Naive thymus-derived CD4-positive, alpha-beta T cell (primary cell): ENCODE measurements around the gene GPRC5C. TPM values are rescaled to one million over a fixed set of nuclear protein-coding genes. Genes with fewer than 3 reads are reported as not detected.
A peak's percentile ranks its signal among the peaks of the same experiment; 100 is the strongest.

Experiments used
- ATAC-seq: fragments of 150-1000 bp; cut with Tn5 transposase; 2 replicates; pipeline ENCODE4 v1.10.0; 2021; ENCODE audit warnings: mild to moderate bottlenecking, moderate library complexity
- CTCF ChIA-PET: fragments of 350-600 bp; sonication (Branson Sonifier 250); formaldehyde crosslinking; loops from one replicate; lab custom pipeline; 2021; ENCODE audit warnings: antibody characterized with exemption; lab: Charles Lee
- POLR2A ChIA-PET: fragments of 350-600 bp; sonication (Branson Sonifier 250); formaldehyde crosslinking; loops from one replicate; lab custom pipeline; 2021; ENCODE audit warnings: antibody characterized with exemption, inconsistent platforms; lab: Charles Lee
- DNase-seq, 9 donors: peaks; one replicate each; pipeline versions ENCODE4 v3.0.0 to v3.0.0-alpha.2; 2020 to 2022; ENCODE audit warnings: mixed read lengths in 1 of 9
- H3K27ac ChIP-seq: one replicate; pipeline ENCODE4 v1.7.0; 2013; ENCODE audit warnings: mild to moderate bottlenecking, low read depth, low read length, moderate library complexity
- H3K27me3 ChIP-seq, 2 donors: one replicate each; pipeline ENCODE4 v1.7.0; 2013; ENCODE audit warnings: low read length in 2 of 2, mild to moderate bottlenecking in 2 of 2, moderate library complexity in 2 of 2; ENCODE audit not compliant: control insufficient read depth in 2 of 2, insufficient read depth in 2 of 2
- H3K36me3 ChIP-seq, 3 experiments: 1 replicate in 2 of 3; 2 replicates in 1 of 3; pipeline ENCODE4 v1.7.0; 2013; ENCODE audit warnings: low read length in 3 of 3, mild to moderate bottlenecking in 3 of 3, moderate library complexity in 1 of 3; ENCODE audit not compliant: insufficient read depth in 3 of 3, control insufficient read depth in 2 of 3
- H3K4me1 ChIP-seq, 2 donors: one replicate each; pipeline ENCODE4 v1.7.0; 2013; ENCODE audit warnings: low read length in 2 of 2, mild to moderate bottlenecking in 2 of 2, moderate library complexity in 1 of 2; ENCODE audit not compliant: control insufficient read depth in 2 of 2, insufficient read depth in 2 of 2
- H3K4me3 ChIP-seq: 2 replicates; pipeline ENCODE4 v1.7.0; 2013; ENCODE audit warnings: mild to moderate bottlenecking, low read length
- H3K9me3 ChIP-seq, 3 experiments: 1 replicate in 2 of 3; 2 replicates in 1 of 3; pipeline ENCODE4 v1.7.0; 2013; ENCODE audit warnings: low read length in 3 of 3; ENCODE audit not compliant: control insufficient read depth in 2 of 3
- H3K27ac Mint-ChIP-seq, 9 donors: one replicate each; pipeline ENCODE4 v1.8.0; 2020 to 2022; ENCODE audit warnings: mixed read lengths in 9 of 9, mild to moderate bottlenecking in 8 of 9, moderate library complexity in 5 of 9, inconsistent platforms in 2 of 9
- H3K27me3 Mint-ChIP-seq, 5 donors: one replicate each; pipeline ENCODE4 v1.8.0; 2021 to 2022; ENCODE audit warnings: mixed read lengths in 5 of 5, mild to moderate bottlenecking in 1 of 5
- H3K36me3 Mint-ChIP-seq, 5 donors: one replicate each; pipeline ENCODE4 v1.8.0; 2020 to 2022; ENCODE audit warnings: mixed read lengths in 5 of 5, mild to moderate bottlenecking in 3 of 5, inconsistent platforms in 1 of 5
- H3K4me1 Mint-ChIP-seq, 7 donors: one replicate each; pipeline ENCODE4 v1.8.0; 2020 to 2022; ENCODE audit warnings: mixed read lengths in 7 of 7, mild to moderate bottlenecking in 3 of 7, inconsistent platforms in 1 of 7
- H3K4me3 Mint-ChIP-seq, 10 donors: one replicate each; pipeline ENCODE4 v1.8.0; 2020 to 2022; ENCODE audit warnings: mild to moderate bottlenecking in 10 of 10, mixed read lengths in 10 of 10, moderate library complexity in 6 of 10, inconsistent platforms in 2 of 10
- H3K9me3 Mint-ChIP-seq, 11 donors: one replicate each; pipeline ENCODE4 v1.8.0; 2020 to 2022; ENCODE audit warnings: mixed read lengths in 11 of 11, mild to moderate bottlenecking in 4 of 11, inconsistent platforms in 1 of 11, moderate library complexity in 1 of 11
- intact Hi-C, 2 donors: fragments of 100-400 bp; cut with micrococcal nuclease; formaldehyde crosslinking; loops; one replicate each; pipeline ENCODE4 v1.15.1; 2023
- polyA plus RNA-seq, 2 donors: library from polyadenylated mRNA; unstranded; fragments of 300-500 nt; fragmentation: Illumina TruSeq; gene quantifications; one replicate each; pipeline ENCODE4 v1.2.3, GENCODE V29; 2021
- total RNA-seq, 6 experiments: library from RNA in 5 of 6; stranded (reverse) in 5 of 6; gene quantifications; 1 replicate in 5 of 6; 2 replicates in 1 of 6; pipeline ENCODE4 v1.2.3 and lab custom pipeline; 2021 to 2026

The GPRC5C gene
- total RNA-seq (1 to 10 TPM in 1 of 5 experiments, under 1 TPM in 2, not detected in 2; 0.13 to 1.9 (median 0.29) TPM), polyA plus RNA-seq (not detected), total RNA-seq (lab: John Stamatoyannopoulos, UW) (0.40 reads per million)

- peak in 1 of 9 donors; percentile 64 for DNase-seq
- H3K27me3 ChIP-seq, result peaks cover 5 to 13% of the 10 kb centered on the region in 2 donors
- Mint-ChIP-seq H3K27me3 (peaks cover 31 to 77% (median 51%) of the 10 kb centered on the region in 5 donors), H3K4me1 (peaks cover 0 to 18% (median 5%) of the 10 kb centered on the region in 7 donors), H3K27ac (peak within 1 kb of the TSS in 1 of 9 donors; percentile 29), H3K4me3 (peak within 1 kb of the TSS in 9 of 10 donors; percentile 7 to 77 (median 61)), H3K9me3 (peaks cover 0 to 7% (median 1%) of the 10 kb centered on the region in 11 donors), H3K36me3 (no peaks in the 10 kb centered on the region)
- H3K27ac ChIP-seq, result no peak within 1 kb of the TSS
- CTCF ChIA-PET, result no interaction called here
- H3K4me1 ChIP-seq, result peaks cover 0 to 6% of the 10 kb centered on the region in 2 donors
- H3K36me3 ChIP-seq, result no peaks in the 10 kb centered on the region
- intact Hi-C loops, result loop anchor here in 1 of 2 donors (10.0 kb wide), 1 partner anchor 63 kb away; no protein-coding TSS in a partner anchor
- ATAC-seq, result peak; percentile 68
- H3K4me3 ChIP-seq, result peak within 1 kb of the TSS; percentile 47
- no peaks in the 10 kb centered on the region for H3K9me3 ChIP-seq
- POLR2A ChIA-PET, result no interaction called here
Measured at GRCh38 chr17:74431568-74432423, at the start of gene GPRC5C. TSS of gene GPRC5C (plus strand) at chr17:74432088. CDS start at chr17:74439777, 7,689 bp downstream.

- Mint-ChIP-seq H3K27ac (no peak overlapping the region), H3K27me3 (peaks cover 0 to 10% (median 0%) of the 10 kb centered on the region in 5 donors), H3K9me3 (no peaks in the 10 kb centered on the region), H3K36me3 (no peaks in the 10 kb centered on the region), H3K4me3 (no peak overlapping the region), H3K4me1 (peaks cover 0 to 7% (median 0%) of the 10 kb centered on the region in 7 donors)
- Histone ChIP-seq H3K4me3 (no peak overlapping the region), H3K4me1 (peaks cover 8 to 10% of the 10 kb centered on the region in 2 donors), H3K27ac (no peak overlapping the region), H3K36me3 (no peaks in the 10 kb centered on the region), H3K9me3 (no peaks in the 10 kb centered on the region), H3K27me3 (no peaks in the 10 kb centered on the region)
- CTCF ChIA-PET, result interaction anchor here (1.0 kb wide), 1 partner anchor 9 kb away, joined by 3 read pairs; no protein-coding TSS in a partner anchor
- ATAC-seq (no peak), DNase-seq (no peak)
- intact Hi-C loops, result no loop called here
- POLR2A ChIA-PET, result no interaction called here
Measured at GRCh38 chr17:74383141-74383540, 48.7 kb upstream of the GPRC5C start.

GRCh38 chr17:74385201-74385600 is 46.7 kb upstream of the GPRC5C start:
- DNase-seq (no peak), ATAC-seq (no peak)
- CTCF ChIA-PET, result interaction anchor here (1.0 kb wide), 1 partner anchor 17 kb away, joined by 4 read pairs; no protein-coding TSS in a partner anchor
- Mint-ChIP-seq H3K27me3 (peaks cover 0 to 13% (median 2%) of the 10 kb centered on the region in 5 donors), H3K36me3 (no peaks in the 10 kb centered on the region), H3K27ac (no peak overlapping the region), H3K4me3 (no peak overlapping the region), H3K4me1 (peaks cover 0 to 4% (median 0%) of the 10 kb centered on the region in 7 donors), H3K9me3 (no peaks in the 10 kb centered on the region)
- intact Hi-C loops, result no loop called here
- POLR2A ChIA-PET, result no interaction called here
- no peak overlapping the region for H3K27ac ChIP-seq
- H3K9me3 ChIP-seq, result no peaks in the 10 kb centered on the region
- H3K4me1 ChIP-seq, result no peaks in the 10 kb centered on the region
- no peaks in the 10 kb centered on the region for H3K36me3 ChIP-seq
- no peaks in the 10 kb centered on the region for H3K27me3 ChIP-seq
- no peak overlapping the region for H3K4me3 ChIP-seq

GRCh38 chr17:74386386-74386785 is 45.5 kb upstream of the GPRC5C start:
- POLR2A ChIA-PET, result no interaction called here
- CTCF ChIA-PET, result no interaction called here
- H3K27ac Mint-ChIP-seq, result peak overlapping the region in 1 of 9 donors; percentile 38

GRCh38 chr17:74387365-74388218 is 44.3 kb upstream of the GPRC5C start:
- no peak for DNase-seq
- Mint-ChIP-seq H3K4me3 (no peak overlapping the region), H3K27me3 (peaks cover 0 to 16% (median 5%) of the 10 kb centered on the region in 5 donors), H3K9me3 (no peaks in the 10 kb centered on the region), H3K27ac (no peak overlapping the region), H3K4me1 (no peaks in the 10 kb centered on the region), H3K36me3 (no peaks in the 10 kb centered on the region)
- H3K36me3 ChIP-seq, result no peaks in the 10 kb centered on the region
- H3K27ac ChIP-seq, result no peak overlapping the region
- H3K27me3 ChIP-seq, result no peaks in the 10 kb centered on the region
- H3K4me1 ChIP-seq, result no peaks in the 10 kb centered on the region
- H3K4me3 ChIP-seq, result no peak overlapping the region
- intact Hi-C loops, result no loop called here
- ChIA-PET POLR2A (no interaction called here), CTCF (no interaction called here)
- no peaks in the 10 kb centered on the region for H3K9me3 ChIP-seq
- no peak for ATAC-seq

More at GRCh38 chr17:74386386-74386785, 45.5 kb upstream of the GPRC5C start:
- intact Hi-C loops, result no loop called here
- H3K27me3 Mint-ChIP-seq, result peaks cover 0 to 16% (median 5%) of the 10 kb centered on the region in 5 donors
- no peak for ATAC-seq
- H3K9me3 Mint-ChIP-seq, result no peaks in the 10 kb centered on the region
- H3K27ac ChIP-seq, result no peak overlapping the region
- H3K4me3 Mint-ChIP-seq, result no peak overlapping the region
- H3K4me3 ChIP-seq, result no peak overlapping the region
- no peaks in the 10 kb centered on the region for H3K27me3 ChIP-seq
- no peaks in the 10 kb centered on the region for H3K9me3 ChIP-seq
- no peaks in the 10 kb centered on the region for H3K36me3 ChIP-seq
- no peak for DNase-seq
- no peaks in the 10 kb centered on the region for H3K4me1 Mint-ChIP-seq
- no peaks in the 10 kb centered on the region for H3K36me3 Mint-ChIP-seq
- no peaks in the 10 kb centered on the region for H3K4me1 ChIP-seq

GRCh38 chr17:74389084-74389753 is 42.7 kb upstream of the GPRC5C start:
- intact Hi-C loops, result no loop called here
- ChIA-PET CTCF (no interaction called here), POLR2A (no interaction called here)
- ATAC-seq (no peak), DNase-seq (no peak)
- Mint-ChIP-seq H3K4me1 (no peaks in the 10 kb centered on the region), H3K27me3 (peaks cover 0 to 15% (median 5%) of the 10 kb centered on the region in 5 donors), H3K9me3 (peaks cover 0 to 3% (median 0%) of the 10 kb centered on the region in 11 donors), H3K27ac (no peak overlapping the region), H3K4me3 (no peak overlapping the region), H3K36me3 (no peaks in the 10 kb centered on the region)
- H3K9me3 ChIP-seq, result no peaks in the 10 kb centered on the region
- no peaks in the 10 kb centered on the region for H3K27me3 ChIP-seq
- H3K27ac ChIP-seq, result no peak overlapping the region
- no peaks in the 10 kb centered on the region for H3K4me1 ChIP-seq
- H3K36me3 ChIP-seq, result no peaks in the 10 kb centered on the region
- H3K4me3 ChIP-seq, result no peak overlapping the region
